GM10266 (cell line): ENCODE data around the gene FSTL1.

Source experiments
- DNase-seq: peaks from one replicate; pipeline ENCODE4 v3.0.0; 2012; ENCODE audit errors: extremely low spot score
- CTCF ChIP-seq: IDR thresholded peaks from 2 replicates; pipeline ENCODE4 v1.5.1; 2012; ENCODE audit warnings: mild to moderate bottlenecking, low read depth; ENCODE audit not compliant: control insufficient read depth, insufficient read depth; ENCODE audit errors: missing control alignments

Gene FSTL1

GRCh38 chr3:120445654-120446053, 5.1 kb downstream of the FSTL1 start:
- TF ChIP-seq CTCF: no peak
- no peak for DNase-seq

GRCh38 chr3:120443626-120444123, 7.1 kb downstream of the FSTL1 start:
- TF ChIP-seq CTCF: no peak
- no peak for DNase-seq

GRCh38 chr3:120442975-120443517, 7.7 kb downstream of the FSTL1 start:
- no peak for DNase-seq

GRCh38 chr3:120441776-120442175, 9.0 kb downstream of the FSTL1 start:
- no peak for TF ChIP-seq CTCF
- no peak for DNase-seq

More at GRCh38 chr3:120442975-120443517, 7.7 kb downstream of the FSTL1 start:
- no peak for TF ChIP-seq CTCF

GRCh38 chr3:120440762-120441161, 10.0 kb downstream of the FSTL1 start:
- no peak for TF ChIP-seq CTCF
- DNase-seq: no peak

- no peak for TF ChIP-seq CTCF
- no peak for DNase-seq
These were observed 10.6 kb downstream of the FSTL1 start for GRCh38 chr3:120440001-120440703.
